Middle frontal gyrus (tissue), 1 donor: Measurements from ENCODE around the gene FBXL16.
A peak's percentile ranks its signal among the peaks of the same experiment; 100 is the strongest.

Experiments
- DNase-seq: peaks from one replicate; pipeline ENCODE4 v3.0.0-alpha.2; 2015; ENCODE audit warnings: low spot score; ENCODE audit errors: extremely low spot score

The FBXL16 gene

DNA sequence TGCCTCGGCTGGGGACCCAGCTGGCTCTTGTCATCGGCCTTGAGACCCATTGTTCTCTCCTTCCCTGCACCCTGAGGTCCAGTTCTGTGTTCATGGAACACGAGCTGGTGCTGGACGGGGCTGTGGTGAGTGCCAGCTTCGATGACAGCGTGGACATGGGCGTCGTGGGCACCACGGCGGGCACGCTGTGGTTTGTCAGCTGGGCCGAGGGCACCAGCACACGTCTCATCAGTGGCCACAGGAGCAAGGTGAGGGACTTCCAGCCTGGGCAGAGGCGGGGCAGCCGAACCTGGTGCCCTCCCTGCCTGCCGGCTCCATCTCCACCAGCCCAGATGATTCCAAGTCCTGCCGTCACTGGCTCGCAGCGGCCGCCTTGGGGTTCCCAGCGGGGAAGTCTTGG, 43.0 kb downstream of the FBXL16 start:
- DNase-seq: no peak

DNA sequence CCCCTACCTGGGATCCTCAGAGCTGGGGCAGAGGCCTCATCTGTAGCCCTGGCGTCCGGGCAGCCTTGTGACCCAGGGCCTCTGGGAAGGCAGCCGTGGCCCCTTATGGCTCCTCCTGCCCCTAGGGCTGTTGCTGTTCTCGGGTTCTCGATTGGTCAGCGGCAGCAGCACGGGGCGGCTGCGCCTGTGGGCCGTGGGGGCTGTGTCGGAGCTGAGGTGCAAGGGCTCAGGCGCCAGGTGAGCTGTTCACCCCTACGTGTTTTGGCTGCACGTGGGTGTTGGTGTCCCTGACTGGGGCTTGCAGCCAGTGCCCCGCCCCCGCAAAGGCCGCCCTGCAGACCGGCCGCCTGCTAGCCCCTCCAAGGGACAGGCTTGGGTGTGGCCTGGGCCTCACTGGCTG, 43.5 kb downstream of the FBXL16 start:
- DNase-seq: no peak

DNA sequence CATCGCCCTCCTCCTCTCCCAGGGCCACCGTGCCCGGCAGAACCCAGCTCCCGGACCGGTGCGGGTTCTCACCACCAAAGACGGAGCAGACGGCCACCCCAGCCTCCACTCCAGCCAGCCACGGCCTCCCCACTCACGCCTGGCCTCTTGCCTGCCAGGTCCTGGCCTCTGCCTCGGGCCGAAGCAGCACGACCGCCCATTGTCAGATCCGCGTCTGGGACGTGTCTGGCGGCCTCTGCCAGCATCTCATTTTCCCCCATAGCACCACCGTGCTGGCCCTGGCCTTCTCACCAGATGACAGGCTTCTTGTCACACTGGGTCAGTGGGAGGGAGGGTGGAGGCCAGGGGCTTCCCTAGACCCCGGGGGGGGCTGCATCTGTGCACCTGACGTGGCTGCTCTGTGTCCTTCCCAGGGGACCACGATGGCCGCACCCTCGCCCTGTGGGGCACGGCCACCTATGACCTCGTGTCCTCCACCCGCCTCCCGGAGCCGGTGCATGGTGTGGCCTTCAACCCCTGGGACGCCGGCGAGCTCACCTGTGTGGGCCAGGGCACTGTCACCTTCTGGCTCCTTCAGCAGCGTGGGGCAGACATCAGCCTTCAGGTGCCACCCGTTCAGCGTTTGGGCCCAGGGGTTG, 44.3 kb downstream of the FBXL16 start:
- DNase-seq: no peak

DNA sequence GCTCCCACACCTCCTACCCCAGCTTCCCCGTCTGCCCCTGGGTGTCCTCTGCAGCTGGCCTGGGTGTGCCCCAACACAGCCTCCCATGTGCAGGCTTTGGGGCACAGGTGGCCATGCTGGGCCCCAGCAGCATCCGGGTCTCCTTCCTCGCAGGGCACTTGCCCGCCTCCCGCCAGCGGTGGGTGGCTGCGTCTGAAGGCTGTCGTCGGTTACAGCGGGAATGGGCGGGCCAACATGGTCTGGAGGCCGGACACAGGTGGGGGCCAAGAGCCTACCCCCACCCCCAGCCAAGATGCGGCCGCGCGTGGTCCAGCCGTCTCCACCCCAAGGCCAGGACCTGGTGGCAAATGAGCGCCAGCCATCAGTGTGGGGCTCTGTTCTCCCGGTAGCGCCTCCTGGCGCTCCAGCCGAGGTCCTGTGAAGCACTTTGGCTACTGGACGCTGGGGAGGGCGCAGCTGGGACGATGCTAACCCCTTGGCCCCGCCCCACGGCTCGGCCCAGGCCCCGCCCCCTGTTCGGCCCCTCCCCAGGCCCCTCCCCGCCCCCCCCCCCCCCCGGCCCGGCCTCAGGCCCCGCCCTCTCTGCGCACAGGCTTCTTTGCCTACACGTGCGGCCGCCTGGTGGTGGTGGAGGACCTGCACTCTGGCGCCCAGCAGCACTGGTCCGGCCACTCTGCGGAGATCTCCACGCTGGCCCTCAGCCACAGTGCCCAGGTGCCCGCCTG, 45.0 kb downstream of the FBXL16 start:
- peak; percentile 44 for DNase-seq

DNA sequence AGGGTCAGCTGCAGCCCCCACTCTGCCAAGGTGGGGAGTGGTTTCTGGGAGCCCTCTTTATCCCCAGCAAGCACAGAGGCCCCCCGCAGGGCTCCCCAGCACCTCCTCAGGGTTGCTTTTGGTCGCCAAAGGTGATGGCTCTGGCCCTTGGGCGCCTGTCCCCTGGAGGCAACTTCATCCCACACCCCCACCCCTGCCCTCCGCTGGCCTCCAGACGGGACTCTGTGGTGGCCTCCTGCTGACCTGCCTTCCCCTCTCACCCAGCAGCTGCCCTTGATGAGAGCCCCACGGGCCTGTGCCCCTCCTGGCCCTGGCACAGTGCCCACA, 45.5 kb downstream of the FBXL16 start:
- DNase-seq: no peak

DNA sequence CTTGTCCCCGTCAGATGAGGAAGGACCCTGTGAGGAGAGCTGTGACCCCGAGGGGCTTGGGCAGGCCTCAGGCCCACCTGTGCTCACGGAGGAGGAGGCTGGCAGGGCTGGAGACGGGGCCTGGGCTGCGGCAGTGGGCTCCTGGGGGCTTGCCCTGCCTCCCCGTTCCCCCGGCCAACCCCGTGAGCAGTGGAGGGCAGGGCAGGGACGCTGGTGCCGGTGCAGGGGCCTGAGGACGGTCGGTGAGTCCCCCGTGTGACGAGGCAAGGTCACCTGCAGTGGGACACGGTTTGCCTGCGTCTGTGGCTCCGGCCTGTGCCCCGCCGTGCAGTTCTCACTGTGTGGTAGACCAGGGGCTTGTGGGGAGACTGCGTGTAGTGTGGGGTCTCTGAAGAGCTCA, 46.0 kb downstream of the FBXL16 start:
- no peak for DNase-seq

DNA sequence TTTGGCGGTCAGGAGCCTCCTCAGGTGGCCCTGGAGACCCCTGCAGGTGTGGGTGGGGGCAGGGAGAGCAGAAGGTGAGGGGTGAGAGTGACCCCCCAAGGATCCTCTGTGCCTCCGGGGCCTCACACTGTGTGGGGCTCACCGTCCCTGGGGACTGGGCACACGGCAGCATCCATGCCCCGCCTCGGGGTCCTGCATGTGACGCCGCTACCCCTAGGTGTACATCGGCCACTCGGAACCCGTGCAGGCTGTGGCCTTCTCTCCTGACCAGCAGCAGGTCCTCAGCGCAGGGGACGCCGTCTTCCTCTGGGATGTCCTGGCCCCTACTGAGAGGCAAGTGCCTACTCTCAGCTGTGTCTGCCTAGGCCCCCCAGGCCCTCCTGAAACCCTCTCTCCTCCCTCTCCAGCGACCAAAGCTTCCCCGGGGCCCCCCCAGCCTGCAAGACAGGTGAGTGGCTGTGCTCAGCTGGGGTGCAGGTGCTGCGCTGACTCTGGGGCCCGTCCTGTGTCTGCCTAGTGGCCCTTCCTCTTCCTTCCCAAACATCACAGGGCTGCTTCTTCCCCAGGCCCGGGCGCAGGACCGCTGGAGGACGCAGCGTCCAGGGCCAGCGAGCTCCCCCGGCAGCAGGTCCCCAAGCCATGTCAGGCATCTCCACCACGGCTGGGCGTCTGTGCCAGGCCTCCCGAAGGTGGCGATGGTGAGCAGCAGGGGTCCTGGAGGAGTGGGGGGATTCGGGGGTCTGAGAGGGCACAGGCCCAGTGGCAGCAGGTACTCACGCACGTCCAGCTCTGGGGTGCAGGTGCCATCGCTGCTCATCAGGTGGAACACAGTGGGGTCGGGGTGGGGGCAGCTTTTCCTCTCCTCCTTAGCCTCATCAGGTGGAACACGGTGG, 46.7 kb downstream of the FBXL16 start:
- no peak for DNase-seq

DNA sequence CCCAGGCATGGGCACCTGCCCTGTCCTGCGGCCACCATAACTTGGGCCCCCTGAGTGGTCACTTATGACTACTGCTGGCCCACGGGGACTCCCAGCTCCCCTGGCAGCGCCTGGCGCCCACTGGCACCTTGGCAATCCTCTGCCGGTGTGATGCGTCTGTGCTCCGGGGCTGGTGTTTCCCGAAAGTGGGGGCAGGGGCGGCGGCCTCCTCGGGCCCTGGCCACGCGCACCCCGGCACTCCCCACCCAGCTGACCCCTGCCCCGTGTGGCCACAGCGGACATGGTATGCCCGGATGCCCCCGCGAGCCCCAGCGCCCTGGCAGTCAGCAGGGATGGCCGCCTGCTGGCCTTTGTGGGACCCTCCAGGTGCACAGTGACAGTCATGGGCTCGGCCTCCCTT, 48.1 kb downstream of the FBXL16 start:
- DNase-seq: no peak

DNA sequence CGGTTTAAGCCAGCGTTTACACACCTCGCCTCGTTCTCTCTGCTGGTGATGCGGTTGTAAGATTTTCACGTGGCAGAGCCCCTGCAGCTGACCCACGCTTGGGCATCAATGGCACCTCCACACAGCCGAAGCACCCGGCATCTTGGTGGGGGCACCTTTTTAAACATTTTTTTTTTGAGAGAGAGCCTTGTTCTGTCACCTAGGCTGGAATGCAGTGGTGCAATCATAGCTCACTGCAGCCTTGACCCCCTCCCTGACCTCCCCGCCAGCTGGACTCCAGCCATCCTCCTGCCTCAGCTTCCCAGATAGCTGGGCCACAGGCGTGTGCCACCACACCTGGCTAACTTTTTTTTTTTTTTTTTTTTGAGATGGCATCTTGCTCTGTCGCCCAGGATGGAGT, 51.6 kb downstream of the FBXL16 start:
- DNase-seq: no peak

DNA sequence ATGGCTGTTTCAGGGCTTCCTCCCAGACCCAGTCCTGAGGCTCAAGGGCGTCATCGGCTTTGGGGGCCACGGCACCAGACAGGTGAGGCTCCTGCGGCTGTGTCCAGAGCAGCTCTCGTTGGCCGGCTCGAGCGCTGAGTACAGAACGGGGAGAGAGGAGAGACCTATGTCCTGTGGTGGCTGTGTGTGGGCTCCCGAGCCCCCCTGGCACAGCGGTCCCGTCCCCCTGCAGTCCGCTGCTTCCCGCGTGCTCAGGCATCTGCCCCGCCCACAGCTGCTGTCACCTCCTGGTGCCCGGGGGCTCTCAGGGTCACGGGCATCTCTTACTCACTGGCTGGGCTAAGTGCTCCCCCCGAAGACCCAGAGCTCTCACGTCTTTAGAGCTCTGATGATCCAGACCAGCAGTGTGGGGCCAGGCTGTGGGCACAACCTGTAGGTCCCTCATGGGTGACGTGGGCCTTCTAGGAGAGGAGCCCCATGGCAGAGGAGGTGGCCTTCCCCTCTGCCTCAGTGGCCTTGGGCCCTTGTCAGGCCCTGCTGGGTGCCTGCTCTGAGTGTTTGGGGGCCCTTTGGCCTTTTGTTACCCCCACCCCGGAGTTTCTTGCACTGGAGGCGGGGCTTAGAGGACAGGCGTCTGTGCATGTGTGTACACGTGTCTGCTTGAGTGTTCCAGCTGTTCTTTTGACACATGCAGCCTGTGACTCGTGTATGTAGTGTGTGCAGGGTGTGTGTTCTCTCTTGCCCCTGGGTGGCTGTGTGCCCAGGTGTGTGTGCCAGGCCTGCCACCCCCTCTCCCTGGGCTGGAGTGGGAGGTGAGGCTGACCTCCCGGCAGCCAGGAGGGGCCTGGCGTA, 52.9 kb downstream of the FBXL16 start:
- no peak for DNase-seq

DNA sequence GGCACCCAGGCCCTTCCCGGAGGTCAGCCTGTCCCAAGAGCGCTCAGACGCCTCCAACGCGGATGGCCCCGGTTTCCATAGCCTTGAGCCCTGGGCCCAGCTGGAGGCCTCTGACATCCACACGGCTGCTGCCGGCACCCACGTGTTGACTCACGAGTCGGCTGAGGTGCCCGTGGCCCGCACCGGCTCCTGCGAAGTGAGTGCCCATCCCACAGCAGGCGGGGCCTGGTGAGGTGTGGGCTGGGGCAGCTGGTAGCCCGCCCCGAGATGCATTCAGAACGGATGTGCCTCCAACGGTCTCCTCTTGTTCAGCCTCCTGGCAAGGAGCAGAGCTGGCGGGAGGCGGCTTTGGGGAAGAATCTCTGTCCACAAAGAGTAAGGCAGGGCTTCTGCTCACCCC, 53.8 kb downstream of the FBXL16 start:
- DNase-seq: no peak

DNA sequence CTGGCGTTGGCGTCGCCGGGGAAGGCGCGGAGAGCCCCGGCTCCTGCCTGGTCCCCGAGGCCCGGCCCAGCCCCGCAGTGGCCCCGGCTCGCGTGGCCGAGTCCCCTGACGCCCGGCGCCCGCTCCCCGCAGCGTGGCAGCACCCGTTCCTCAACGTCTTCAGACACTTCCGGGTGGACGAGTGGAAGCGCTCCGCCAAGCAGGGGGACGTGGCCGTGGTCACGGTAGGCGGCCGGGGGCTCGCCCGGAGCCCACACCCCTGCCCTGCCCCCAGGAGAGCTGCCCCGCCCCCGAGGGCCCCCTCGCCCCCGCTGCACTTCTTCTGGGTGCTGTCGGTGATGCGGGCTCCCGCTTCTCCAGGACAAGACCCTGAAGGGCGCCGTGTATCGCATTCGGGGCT, 56.0 kb downstream of the FBXL16 start:
- DNase-seq: no peak

DNA sequence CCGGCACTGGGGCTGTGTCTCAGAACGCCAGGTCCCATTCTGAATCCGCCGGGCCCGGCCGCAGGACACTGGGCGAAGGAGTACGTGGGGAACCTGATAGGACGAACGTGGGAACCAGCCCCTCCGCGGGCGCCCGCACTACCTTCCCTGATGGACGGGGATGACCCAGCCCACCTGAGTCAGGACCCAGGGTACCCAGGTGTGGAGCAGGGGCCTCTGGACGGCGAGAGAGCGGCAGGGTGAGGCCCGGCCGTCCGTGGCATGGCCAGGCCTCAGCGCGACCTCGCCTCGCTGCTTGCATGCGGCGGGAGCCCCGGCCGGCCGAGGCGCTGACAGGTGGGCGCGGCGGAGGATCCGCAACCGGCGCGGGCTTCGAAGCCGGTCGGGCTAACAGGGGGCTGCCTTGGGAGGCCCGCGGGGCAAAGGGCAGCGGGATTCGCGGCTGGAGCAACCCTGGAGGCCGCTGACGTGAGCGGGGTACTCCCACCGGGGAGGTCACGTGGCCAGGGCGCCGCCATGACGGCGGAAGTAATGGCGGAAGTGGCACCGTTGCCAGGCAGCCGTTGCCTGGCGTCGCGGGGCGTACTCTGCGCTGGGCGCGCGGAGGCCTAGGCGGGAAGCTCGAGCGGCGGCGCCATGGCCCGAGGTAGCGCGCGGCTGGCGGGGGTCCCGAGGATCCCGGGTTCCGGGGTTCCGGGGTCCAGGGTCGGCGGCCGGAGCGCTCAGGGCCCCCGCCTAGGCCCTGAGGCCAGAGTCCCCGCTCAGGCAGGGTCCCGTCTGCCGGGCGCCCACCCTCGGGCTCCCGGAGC, 56.6 kb downstream of the FBXL16 start, which contains the start of gene WDR90:
TSS of gene WDR90 (plus strand) at position 585 of the 809 bp plus-strand sequence. CDS start at position 637, 52 bp downstream.
- DNase-seq: peak; percentile 93

DNA sequence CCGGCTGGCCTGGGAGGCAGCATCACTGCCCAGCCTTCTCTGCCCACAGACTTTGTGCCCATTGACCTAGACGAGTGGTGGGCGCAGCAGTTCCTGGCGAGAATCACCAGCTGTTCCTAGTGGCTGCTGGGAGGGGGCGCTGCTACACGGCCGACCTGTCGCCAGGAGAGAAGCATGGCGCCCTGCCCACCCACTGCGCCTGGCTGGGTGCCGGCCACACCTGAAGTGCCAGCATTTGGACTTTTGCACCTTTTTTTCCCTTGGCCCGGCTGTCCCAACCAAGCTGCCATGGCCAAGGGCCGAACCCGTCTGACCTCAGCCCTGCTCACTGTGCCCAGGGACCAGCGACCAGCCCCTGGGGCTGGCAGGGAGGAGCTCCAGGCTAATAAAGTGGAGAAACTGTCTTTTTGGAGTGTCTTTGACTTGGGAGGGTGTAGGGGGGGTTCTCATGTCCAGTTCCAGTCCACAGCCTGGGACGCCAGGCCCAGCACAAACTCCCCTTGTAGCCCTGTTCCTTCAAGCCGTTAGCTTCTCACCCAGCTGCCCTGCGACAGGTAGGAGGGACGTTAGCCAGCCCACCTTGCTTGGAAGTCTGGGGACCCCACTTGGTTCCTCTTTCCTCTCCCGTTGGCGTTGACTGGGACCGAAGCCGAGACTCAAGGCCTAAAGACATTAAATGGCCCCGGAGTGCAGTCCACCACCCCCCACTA, 57.4 kb downstream of the FBXL16 start:
- no peak for DNase-seq

DNA sequence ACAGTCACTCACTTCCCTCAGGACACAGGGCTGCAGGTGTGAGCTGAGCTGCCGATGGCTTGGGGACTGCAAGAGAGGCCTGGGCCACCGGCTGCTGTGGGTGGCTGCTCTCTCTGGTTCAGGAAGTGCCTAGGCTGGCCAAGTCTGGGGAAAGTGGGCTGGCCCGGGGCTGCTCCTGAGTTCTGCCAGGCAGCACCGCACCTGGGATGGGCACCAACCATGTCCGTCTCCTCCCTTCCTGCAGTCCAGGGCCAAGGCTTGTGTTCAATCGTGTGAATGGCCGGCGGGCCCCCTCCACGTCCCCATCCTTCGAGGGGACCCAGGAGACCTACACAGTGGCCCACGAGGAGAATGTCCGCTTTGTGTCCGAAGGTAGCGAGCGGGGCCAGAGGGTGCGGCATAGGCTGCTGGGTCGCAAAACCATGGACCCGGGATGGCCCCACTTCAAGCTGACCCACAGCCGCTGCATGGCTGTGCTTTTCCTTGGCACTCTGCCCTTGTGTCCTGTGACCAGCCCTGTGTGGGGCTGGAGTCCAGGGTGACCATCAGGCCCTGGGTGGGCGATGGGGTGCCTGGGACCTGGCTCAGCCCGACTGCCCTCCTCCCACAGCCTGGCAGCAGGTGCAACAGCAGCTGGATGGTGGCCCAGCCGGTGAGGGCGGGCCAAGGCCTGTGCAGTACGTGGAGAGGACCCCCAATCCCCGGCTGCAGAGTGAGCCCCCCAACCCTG, 58.3 kb downstream of the FBXL16 start:
- no peak for DNase-seq

DNA sequence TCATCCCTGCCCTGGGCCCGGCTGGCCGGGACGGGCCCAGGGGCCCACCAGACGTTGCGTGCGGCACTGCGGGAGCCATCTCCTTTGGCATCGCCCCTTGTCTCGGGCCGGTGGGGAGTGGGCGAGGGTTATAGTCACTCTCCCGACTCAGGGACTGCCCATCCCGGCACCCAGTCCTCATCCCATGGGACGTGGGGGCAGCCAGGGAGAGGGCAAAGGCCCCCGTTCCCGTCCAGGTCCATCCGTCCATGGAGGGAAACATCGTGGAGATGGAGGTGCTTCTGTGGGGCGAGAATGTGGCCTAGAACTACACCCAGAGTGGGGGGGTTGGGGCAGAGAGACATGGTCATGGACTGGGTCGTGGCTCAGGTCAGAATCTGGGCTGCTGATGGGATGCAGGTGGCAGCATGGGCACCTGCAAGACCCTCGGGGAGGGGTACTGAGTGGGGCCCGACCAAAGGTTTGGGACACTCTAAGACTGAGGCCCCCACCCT, 58.9 kb downstream of the FBXL16 start:
- DNase-seq: no peak

DNA sequence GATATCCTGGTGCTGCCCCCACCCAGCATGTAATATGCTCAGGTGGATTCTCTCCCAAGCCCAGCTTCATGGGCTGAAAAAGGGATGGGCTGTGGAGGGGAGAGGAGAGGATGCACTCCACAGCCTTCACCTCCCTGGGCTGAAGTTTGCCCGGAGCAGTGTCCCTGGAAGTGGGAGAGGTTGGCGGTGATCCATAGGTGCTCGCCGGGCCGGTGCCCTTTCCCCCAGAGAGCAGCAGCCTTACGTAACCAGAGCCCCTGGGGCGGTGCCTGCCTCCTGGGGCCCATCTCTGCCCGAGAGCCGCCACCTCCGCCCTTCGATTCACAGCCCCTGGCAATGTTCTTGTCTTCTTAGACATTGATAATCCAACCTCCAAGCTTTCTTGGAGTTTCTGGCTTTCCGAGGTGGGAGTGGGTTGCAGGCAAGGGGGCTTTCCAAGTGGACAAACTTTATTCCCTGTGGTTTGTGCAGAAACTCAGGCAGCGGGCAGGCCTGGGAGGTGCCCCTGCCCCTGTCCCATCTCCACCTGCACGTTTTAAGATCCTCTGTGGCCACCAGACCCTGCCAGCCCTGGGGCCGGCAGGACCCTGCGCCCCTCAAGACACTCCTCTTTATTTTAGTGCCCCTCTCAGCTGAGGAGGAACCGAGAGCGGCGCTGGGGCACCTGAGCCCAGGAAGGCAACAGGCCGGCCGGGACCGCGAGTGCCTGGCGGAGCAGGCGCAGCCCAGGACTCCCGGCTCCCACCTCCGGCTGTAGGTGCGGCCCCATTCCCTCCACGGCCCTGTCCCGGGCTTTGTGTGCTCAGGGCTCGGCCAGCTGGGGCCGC, 59.5 kb downstream of the FBXL16 start:
- DNase-seq: no peak

DNA sequence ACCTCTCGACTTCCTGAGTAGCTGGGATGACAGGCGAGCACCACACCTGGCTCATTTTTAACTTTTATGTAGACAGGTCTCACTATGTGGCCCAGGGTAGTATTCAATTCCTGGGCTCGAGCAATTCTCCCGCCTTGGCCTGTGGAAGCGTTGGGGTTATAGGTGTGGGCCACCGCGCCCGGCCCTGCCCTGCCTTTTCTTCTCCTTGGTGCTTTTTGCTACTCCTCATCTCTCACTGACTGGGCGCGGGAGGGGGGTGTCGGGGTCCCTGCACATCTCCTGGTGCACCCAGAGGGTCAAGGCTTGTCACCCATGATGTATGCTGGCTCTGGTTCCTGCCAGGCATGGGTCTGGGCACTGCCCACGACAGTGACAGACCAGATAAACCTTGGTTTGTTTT, 61.0 kb downstream of the FBXL16 start:
- DNase-seq: no peak
